H1 (cell line): ENCODE measurements around the gene DYTN. TPM values are rescaled to one million over a fixed set of nuclear protein-coding genes. Genes with fewer than 3 reads are reported as not detected.

Source experiments
- CTCF ChIA-PET: fragments of 300-600 bp; sonication (Branson Sonifier 250); formaldehyde crosslinking; loops from one replicate; lab custom pipeline; 2021; ENCODE audit not compliant: partially characterized antibody; lab: Charles Lee
- POLR2A ChIA-PET: fragments of 300-600 bp; sonication (Branson Sonifier 250); formaldehyde crosslinking; loops from one replicate; lab custom pipeline; 2021; ENCODE audit warnings: inconsistent platforms; ENCODE audit not compliant: partially characterized antibody; lab: Charles Lee
- DNase-seq, 2 experiments: peaks; one replicate each; pipeline versions ENCODE4 v3.0.0 to v3.0.0-alpha.2; 2010 to 2022; ENCODE audit warnings: low spot score in 2 of 2, low read depth in 1 of 2, mixed read lengths in 1 of 2
- FAIRE-seq: peaks from 2 replicates; lab custom pipeline; 2011; peaks lifted over from hg19 to GRCh38; lab: Jason Lieb, UNC
- H2AFZ ChIP-seq: 2 replicates; pipeline ENCODE4 v1.8.1; 2012; ENCODE audit warnings: low read length, inconsistent platforms
- H2AK5ac ChIP-seq: 2 replicates; pipeline ENCODE4 v1.6.1; 2013; ENCODE audit warnings: low read depth, low read length
- H2BK120ac ChIP-seq: replicated peaks from 2 replicates; pipeline ENCODE3; 2013; ENCODE audit warnings: low read depth, low read length, inconsistent platforms
- H2BK12ac ChIP-seq: 2 replicates; pipeline ENCODE4 v1.6.1; 2013; ENCODE audit warnings: low read depth, low read length
- H2BK15ac ChIP-seq: 2 replicates; pipeline ENCODE4 v1.6.1; 2013; ENCODE audit warnings: low read length
- H2BK20ac ChIP-seq: 2 replicates; pipeline ENCODE4 v1.6.1; 2013; ENCODE audit warnings: low read length
- H2BK5ac ChIP-seq: 2 replicates; pipeline ENCODE4 v1.6.1; 2013; ENCODE audit warnings: low read depth, low read length
- H3K14ac ChIP-seq: 2 replicates; pipeline ENCODE4 v1.6.1; 2013; ENCODE audit warnings: inconsistent platforms; ENCODE audit not compliant: insufficient read length
- H3K18ac ChIP-seq: 2 replicates; pipeline ENCODE4 v1.6.1; 2013; ENCODE audit warnings: low read length; ENCODE audit errors: extremely low read depth
- H3K23ac ChIP-seq: 2 replicates; pipeline ENCODE4 v1.6.1; 2013; ENCODE audit warnings: inconsistent platforms; ENCODE audit not compliant: insufficient read length
- H3K23me2 ChIP-seq: 2 replicates; pipeline ENCODE4 v1.6.1; 2013; ENCODE audit warnings: low read depth, low read length
- H3K27ac ChIP-seq: 2 replicates; pipeline ENCODE4 v1.6.1; 2011; ENCODE audit warnings: low read depth, low read length, inconsistent platforms
- H3K27me3 ChIP-seq, 4 experiments: replicated peaks in 1 of 4; 1 replicate in 1 of 4; 2 replicates in 3 of 4; pipeline versions ENCODE4 v1.6.1 to v1.8.1; 2011 to 2013; ENCODE audit warnings: low read length in 3 of 4, mild to moderate bottlenecking in 3 of 4, inconsistent platforms in 2 of 4, mixed read lengths in 2 of 4, moderate library complexity in 1 of 4; ENCODE audit not compliant: control insufficient read depth in 3 of 4, insufficient read depth in 3 of 4; ENCODE audit errors: extremely low read depth in 1 of 4
- H3K36me3 ChIP-seq, 4 experiments: 2 replicates each; pipeline versions ENCODE4 v1.6.1 to v1.8.1; 2011 to 2013; ENCODE audit warnings: mild to moderate bottlenecking in 4 of 4, low read length in 3 of 4, moderate library complexity in 2 of 4, control low read depth in 1 of 4, inconsistent platforms in 1 of 4; ENCODE audit not compliant: insufficient read depth in 4 of 4, control insufficient read depth in 2 of 4
- H3K4ac ChIP-seq: replicated peaks from 2 replicates; pipeline ENCODE3; 2013; ENCODE audit warnings: low read length, low read depth, mixed read lengths, inconsistent platforms; ENCODE audit not compliant: insufficient read length
- H3K4me1 ChIP-seq, 4 experiments: replicated peaks in 1 of 4; 1 replicate in 1 of 4; 2 replicates in 3 of 4; pipeline versions ENCODE4 v1.6.1 to v1.8.1; 2011 to 2013; ENCODE audit warnings: low read length in 3 of 4, inconsistent platforms in 2 of 4, mixed read lengths in 1 of 4; ENCODE audit not compliant: insufficient read depth in 4 of 4, control insufficient read depth in 3 of 4
- H3K4me2 ChIP-seq, 2 experiments: 2 replicates each; pipeline versions ENCODE4 v1.6.1 to v1.8.1; 2011 to 2013; ENCODE audit warnings: low read depth in 2 of 2, low read length in 2 of 2, control low read depth in 1 of 2, inconsistent platforms in 1 of 2, mild to moderate bottlenecking in 1 of 2; ENCODE audit not compliant: insufficient read depth in 1 of 2
- H3K4me3 ChIP-seq, 4 experiments: fragments of 200-600, 300-600 bp in 1 of 4; sonication (generic), shearing (Covaris generic), sonication (Bioruptor Twin) in 1 of 4; 2 replicates each; pipeline versions ENCODE4 v1.5.1 to v1.8.1; 2011 to 2016; ENCODE audit warnings: low read length in 4 of 4, low read depth in 3 of 4, control low read depth in 2 of 4, inconsistent platforms in 2 of 4, mild to moderate bottlenecking in 2 of 4, mixed read lengths in 1 of 4, moderate library complexity in 1 of 4; ENCODE audit not compliant: insufficient read depth in 2 of 4; ENCODE audit errors: extremely low read depth in 1 of 4
- H3K56ac ChIP-seq: replicated peaks from 2 replicates; pipeline ENCODE3; 2013; ENCODE audit warnings: low read depth, mild to moderate bottlenecking, mixed read lengths, low read length, inconsistent platforms; ENCODE audit not compliant: insufficient read length
- H3K79me1 ChIP-seq: 2 replicates; pipeline ENCODE4 v1.6.1; 2013; ENCODE audit warnings: low read depth, low read length, control low read depth
- H3K79me2 ChIP-seq, 2 experiments: 2 replicates each; pipeline versions ENCODE4 v1.6.1 to v1.8.1; 2012 to 2013; ENCODE audit warnings: low read length in 2 of 2, mild to moderate bottlenecking in 2 of 2, inconsistent platforms in 1 of 2; ENCODE audit not compliant: insufficient read depth in 2 of 2, control insufficient read depth in 1 of 2
- H3K9ac ChIP-seq, 4 experiments: replicated peaks in 1 of 4; 1 replicate in 1 of 4; 2 replicates in 3 of 4; pipeline versions ENCODE4 v1.6.1 to v1.8.1; 2011 to 2013; ENCODE audit warnings: low read depth in 3 of 4, low read length in 3 of 4, control low read depth in 2 of 4, mild to moderate bottlenecking in 2 of 4, moderate library complexity in 2 of 4, inconsistent platforms in 1 of 4; ENCODE audit errors: extremely low read depth in 1 of 4
- H3K9me3 ChIP-seq, 2 experiments: 2 replicates each; pipeline versions ENCODE4 v1.6.1 to v1.8.1; 2012 to 2013; ENCODE audit warnings: mild to moderate bottlenecking in 2 of 2, moderate library complexity in 2 of 2, control low read depth in 1 of 2, inconsistent platforms in 1 of 2, low read depth in 1 of 2, low read length in 1 of 2, mixed read lengths in 1 of 2; ENCODE audit not compliant: insufficient read depth in 2 of 2
- H4K20me1 ChIP-seq, 2 experiments: replicated peaks in 1 of 2; 2 replicates each; pipeline versions ENCODE3 to v1.8.1; 2011 to 2013; ENCODE audit warnings: inconsistent platforms in 2 of 2, low read length in 2 of 2, mild to moderate bottlenecking in 1 of 2; ENCODE audit not compliant: insufficient read depth in 2 of 2, control insufficient read depth in 1 of 2
- H4K5ac ChIP-seq: 2 replicates; pipeline ENCODE4 v1.6.1; 2013; ENCODE audit warnings: low read length, low read depth, mixed read lengths, inconsistent platforms; ENCODE audit not compliant: insufficient read length
- H4K8ac ChIP-seq: 2 replicates; pipeline ENCODE4 v1.8.0; 2013; ENCODE audit warnings: mild to moderate bottlenecking, moderate library complexity, low read length, inconsistent platforms; ENCODE audit not compliant: insufficient read depth; ENCODE audit errors: extremely low read depth
- H4K91ac ChIP-seq: replicated peaks from 2 replicates; pipeline ENCODE3; 2013; ENCODE audit warnings: low read length, mixed read lengths, inconsistent platforms; ENCODE audit not compliant: insufficient read length
- ASH2L ChIP-seq: fragments of 200-600, 300-600 bp; sonication (generic); IDR thresholded peaks from one replicate; pipeline ENCODE4 v1.7.1; 2017; ENCODE audit warnings: low read length
- CREB1 ChIP-seq: IDR thresholded peaks from 2 replicates; pipeline ENCODE4 v1.6.1; 2012; ENCODE audit warnings: inconsistent platforms
- EGR1 ChIP-seq: IDR thresholded peaks from 2 replicates; pipeline ENCODE4 v1.6.1; 2011; ENCODE audit warnings: low read depth, low read length, borderline replicate concordance
- JUND ChIP-seq: IDR thresholded peaks from 2 replicates; pipeline ENCODE4 v1.6.1; 2011; ENCODE audit warnings: mild to moderate bottlenecking, improper control_type of control experiment, low read length
- MAFK ChIP-seq: IDR thresholded peaks from 2 replicates; pipeline ENCODE4 v1.6.1; 2012; ENCODE audit warnings: low read depth, mild to moderate bottlenecking, improper control_type of control experiment, low read length
- POLR2A ChIP-seq, 2 experiments: IDR thresholded peaks; 1 replicate in 1 of 2; 2 replicates in 1 of 2; pipeline ENCODE4 v1.6.1; 2011; ENCODE audit warnings: low read depth in 2 of 2, low read length in 2 of 2, mild to moderate bottlenecking in 2 of 2; ENCODE audit errors: control extremely low read depth in 1 of 2
- SIX5 ChIP-seq: IDR thresholded peaks from 2 replicates; pipeline ENCODE4 v1.6.1; 2011; ENCODE audit warnings: mild to moderate bottlenecking, low read depth, low read length
- SP2 ChIP-seq: IDR thresholded peaks from 2 replicates; pipeline ENCODE4 v1.6.1; 2012; ENCODE audit warnings: mild to moderate bottlenecking, low read length, inconsistent platforms
- SUZ12 ChIP-seq: fragments of 200-600 bp; sonication (generic); IDR thresholded peaks from 2 replicates; pipeline ENCODE4 v1.6.1; 2012; ENCODE audit warnings: mild to moderate bottlenecking, inconsistent platforms, low read length, moderate library complexity, mixed read lengths
- TAF1 ChIP-seq: IDR thresholded peaks from 2 replicates; pipeline ENCODE4 v1.6.1; 2011; ENCODE audit warnings: mild to moderate bottlenecking, low read depth, low read length
- TAF7 ChIP-seq: optimal IDR thresholded peaks from 2 replicates; pipeline ENCODE3; 2011; ENCODE audit warnings: low read depth, mild to moderate bottlenecking, inconsistent platforms, low read length, moderate library complexity, borderline replicate concordance
- TBP ChIP-seq: IDR thresholded peaks from 2 replicates; pipeline ENCODE4 v1.6.1; 2011; ENCODE audit warnings: low read depth, low read length, improper control_type of control experiment
- ZNF274 ChIP-seq: IDR thresholded peaks from 2 replicates; pipeline ENCODE4 v1.7.0; 2012; ENCODE audit warnings: low read length, borderline replicate concordance; ENCODE audit errors: extremely low read depth
- WGBS, 2 experiments: shearing (Covaris generic) in 1 of 2; methylation state at CpG; one replicate each; pipeline versions ENCODE4 v1.1.6 to v1.1.7; 2013 to 2015; ENCODE audit warnings: low lambda C conversion rate in 2 of 2, mixed read lengths in 2 of 2, inconsistent platforms in 1 of 2, low coverage in 1 of 2, missing lambda C conversion rate in 1 of 2; ENCODE audit not compliant: insufficient replicate concordance in 2 of 2, insufficient coverage in 1 of 2, insufficient read length in 1 of 2; ENCODE audit errors: extremely low coverage in 1 of 2, missing lambda C conversion rate in 1 of 2; 5-methylcytosine and 5-hydroxymethylcytosine counted together
- polyA plus RNA-seq, 7 experiments: library from polyadenylated mRNA; depleted of rRNA in 3 of 7; stranded (reverse) in 5 of 7; unstranded in 2 of 7; fragments of >200 nt in 5 of 7; fragments of 200-250 nt in 2 of 7; gene quantifications; 1 replicate in 5 of 7; 2 replicates in 1 of 7; 4 replicates in 1 of 7; pipeline versions ENCODE4 v1.2.1 to v1.2.3, GENCODE V29; 2011 to 2013; ENCODE audit warnings: missing spikeins in 2 of 7, mixed read lengths in 2 of 7
- total RNA-seq: library from RNA; stranded (reverse); fragmentation: NEBNext Ultra II Directional; extraction: Animal tissue kit (Norgen Biotek cat#: 25700); gene quantifications from 2 replicates; pipeline ENCODE4 v1.2.1, GENCODE V29; 2021
- TF ChIP-seq, protein P1 (sequence below): IDR thresholded peaks from 2 replicates; pipeline ENCODE4 v1.6.1; 2011; ENCODE audit warnings: low read depth, mild to moderate bottlenecking, low read length; ENCODE audit not compliant: insufficient read depth

The DYTN gene
- total and polyA plus RNA-seq, 2 of the 8 experiments (the other 6 are each of a cell fraction or from before 2014, with no cell fraction given): not detected

- Histone ChIP-seq H2AFZ (no peak overlapping the region), H2BK5ac (no peak overlapping the region), H2BK15ac (no peak overlapping the region), H2AK5ac (no peak overlapping the region), H2BK120ac (no peak overlapping the region), H4K8ac (no peak overlapping the region), H3K27me3 (no peaks in the 10 kb centered on the region), H3K23ac (no peak overlapping the region), H3K4ac (no peak overlapping the region), H3K79me2 (no peaks in the 10 kb centered on the region), H3K9me3 (no peaks in the 10 kb centered on the region), H2BK12ac (no peak overlapping the region), H4K20me1 (no peaks in the 10 kb centered on the region), H3K56ac (no peak overlapping the region), H3K18ac (no peak overlapping the region), H3K23me2 (no peaks in the 10 kb centered on the region), H3K4me1 (no peaks in the 10 kb centered on the region), H3K27ac (no peak overlapping the region), H3K79me1 (no peaks in the 10 kb centered on the region), H3K36me3 (no peaks in the 10 kb centered on the region), H2BK20ac (no peak overlapping the region), H3K4me3 (no peak overlapping the region), H3K9ac (no peak overlapping the region), H4K5ac (no peak overlapping the region), H4K91ac (no peak overlapping the region), H3K4me2 (no peak overlapping the region), H3K14ac (no peak overlapping the region)
- ChIA-PET POLR2A (no interaction called here), CTCF (interaction anchor here (0.7 to 1.9 kb wide), 3 partner anchors 53 to 196 kb away, joined by 3 to 7 read pairs (median 3); no protein-coding TSS in a partner anchor)
- no peak for FAIRE-seq
- DNase-seq: no peak
- 87% methylated on average over 7 of the region's 7 CpGs; no CpG with 5 or more reads in 1 of the 2 experiments for WGBS, 2 experiments
- TF ChIP-seq POLR2A (IDR thresholded peaks at IDR 0.05; ENCODE audit: control extremely low read depth in 1 of 2, low read depth in 2 of 2, low read length in 2 of 2): no peak
- no peak for TF ChIP-seq CREB1
- TF ChIP-seq ASH2L: no peak
- TF ChIP-seq TBP: no peak
- no peak for TF ChIP-seq TAF1
- no peak for TF ChIP-seq SP2
- no peak for TF ChIP-seq JUND
- no peak for TF ChIP-seq TAF7
- no peak for TF ChIP-seq ZNF274
- TF ChIP-seq SIX5: no peak
- TF ChIP-seq, protein P1, sequence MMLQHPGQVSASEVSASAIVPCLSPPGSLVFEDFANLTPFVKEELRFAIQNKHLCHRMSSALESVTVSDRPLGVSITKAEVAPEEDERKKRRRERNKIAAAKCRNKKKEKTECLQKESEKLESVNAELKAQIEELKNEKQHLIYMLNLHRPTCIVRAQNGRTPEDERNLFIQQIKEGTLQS: no peak
- no peak for TF ChIP-seq EGR1
- TF ChIP-seq SUZ12: no peak
- no peak for TF ChIP-seq MAFK
Observed at GRCh38 chr2:206728277-206729199, 10.3 kb upstream of the DYTN start.
